Activated CD4-positive, alpha-beta T cell treated with anti-CD3 and anti-CD28 coated beads, Interleukin-2, amount 50 U/mL, for 48 hours (primary cell): ENCODE results near the gene APOC1.
"Not testable (repeated sequence)": the region's sequence is repeated elsewhere in the genome, so short reads cannot be mapped to it uniquely, and the experiment has no call there.

ENCODE experiments used
- DNase-seq, 2 experiments: peaks; one replicate each; pipeline ENCODE4 v3.0.0-alpha.2; 2020

APOC1 gene

DNA sequence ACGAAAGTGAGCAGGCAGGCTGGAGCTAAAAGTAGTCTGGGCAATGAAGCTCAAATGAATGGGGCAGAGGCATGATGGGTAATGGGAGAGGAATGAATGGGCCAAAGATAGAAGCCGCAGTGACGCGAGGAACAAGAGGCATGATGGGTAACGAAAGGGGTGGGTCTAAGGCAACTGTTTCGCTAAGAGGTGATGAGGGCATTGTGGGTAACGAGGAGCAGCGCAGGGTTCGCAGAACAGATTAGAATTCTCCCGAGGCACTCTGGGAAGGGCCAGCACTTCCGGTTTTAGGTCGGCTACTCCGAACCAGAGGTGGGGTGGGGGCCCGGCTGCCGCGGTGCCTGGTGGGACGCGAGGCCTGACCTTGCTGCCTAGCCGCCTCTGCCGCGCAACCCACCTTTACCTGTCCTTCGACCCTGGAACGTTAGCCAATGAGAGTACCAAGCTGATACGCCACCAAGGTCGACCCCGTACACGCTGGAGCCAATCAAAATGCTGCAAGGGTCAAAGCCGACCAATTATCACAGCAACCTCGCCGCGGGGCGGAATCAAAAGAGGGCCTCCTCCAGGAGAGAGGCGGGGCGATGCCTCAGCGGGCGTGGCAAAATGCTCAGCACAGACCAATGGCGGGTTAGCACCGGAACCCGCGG, 23.9 kb upstream of the APOC1 start:
- DNase-seq, result peak; percentile 100

DNA sequence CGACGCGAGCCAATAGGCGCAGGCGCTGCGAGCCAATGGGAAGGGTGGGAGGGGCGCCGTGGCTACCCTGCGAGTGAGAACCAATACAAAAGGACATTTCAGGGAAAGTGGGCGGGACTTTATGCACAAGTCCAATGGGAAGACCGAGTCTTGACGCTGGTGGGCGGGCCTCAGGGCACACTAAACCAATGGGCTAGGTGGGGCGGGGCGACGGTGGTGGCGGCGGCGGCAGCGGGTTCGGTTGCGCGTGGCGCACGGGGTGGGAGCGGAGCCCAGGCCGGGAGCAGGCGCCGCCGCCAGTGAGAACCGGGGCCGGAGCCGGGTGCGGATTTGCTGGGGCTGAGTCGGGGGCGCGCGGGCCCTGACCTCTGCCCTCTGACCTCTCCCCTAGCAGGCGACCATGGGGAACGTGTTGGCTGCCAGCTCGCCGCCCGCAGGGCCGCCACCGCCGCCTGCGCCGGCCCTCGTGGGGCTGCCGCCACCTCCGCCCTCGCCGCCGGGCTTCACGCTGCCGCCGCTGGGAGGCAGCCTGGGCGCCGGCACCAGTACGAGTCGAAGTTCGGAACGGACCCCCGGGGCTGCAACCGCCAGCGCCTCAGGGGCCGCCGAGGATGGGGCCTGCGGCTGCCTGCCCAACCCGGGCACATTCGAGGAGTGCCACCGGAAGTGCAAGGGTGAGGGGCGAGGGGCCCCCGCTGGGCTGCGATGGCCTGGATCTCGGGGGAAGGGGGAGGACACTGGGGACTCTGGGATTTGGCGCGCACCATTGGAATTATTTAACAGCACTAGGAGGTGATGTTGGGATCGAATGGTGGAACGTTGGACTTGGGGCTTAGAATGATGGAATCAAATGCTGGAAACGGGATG, 23.2 kb upstream of the APOC1 start, which contains the start of gene TOMM40:
Gene TOMM40 (plus strand): TSS at position 239 of the 867 bp plus-strand sequence. CDS start 162 bp downstream, at position 401.
- DNase-seq, result peak; percentile 33

DNA sequence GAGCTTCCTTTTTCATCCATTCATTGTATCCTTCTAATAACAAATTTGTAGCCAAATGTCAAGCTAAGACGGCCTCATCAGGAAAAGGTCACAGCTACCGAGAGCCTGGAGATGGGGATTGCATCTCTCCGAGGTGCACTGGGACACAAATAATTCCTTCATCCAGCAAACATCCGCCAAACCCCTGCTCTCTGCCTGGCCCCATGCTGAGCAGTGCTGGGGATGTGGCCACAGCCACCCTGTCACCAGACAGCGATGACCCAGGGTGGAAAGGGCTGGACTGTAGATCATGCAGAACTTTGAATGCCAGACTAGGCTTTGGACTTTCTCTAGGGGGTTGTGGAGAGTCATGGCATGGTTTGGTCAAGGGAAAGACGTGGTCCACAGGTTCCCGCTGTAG, 21.5 kb upstream of the APOC1 start:
- DNase-seq, result no peak

DNA sequence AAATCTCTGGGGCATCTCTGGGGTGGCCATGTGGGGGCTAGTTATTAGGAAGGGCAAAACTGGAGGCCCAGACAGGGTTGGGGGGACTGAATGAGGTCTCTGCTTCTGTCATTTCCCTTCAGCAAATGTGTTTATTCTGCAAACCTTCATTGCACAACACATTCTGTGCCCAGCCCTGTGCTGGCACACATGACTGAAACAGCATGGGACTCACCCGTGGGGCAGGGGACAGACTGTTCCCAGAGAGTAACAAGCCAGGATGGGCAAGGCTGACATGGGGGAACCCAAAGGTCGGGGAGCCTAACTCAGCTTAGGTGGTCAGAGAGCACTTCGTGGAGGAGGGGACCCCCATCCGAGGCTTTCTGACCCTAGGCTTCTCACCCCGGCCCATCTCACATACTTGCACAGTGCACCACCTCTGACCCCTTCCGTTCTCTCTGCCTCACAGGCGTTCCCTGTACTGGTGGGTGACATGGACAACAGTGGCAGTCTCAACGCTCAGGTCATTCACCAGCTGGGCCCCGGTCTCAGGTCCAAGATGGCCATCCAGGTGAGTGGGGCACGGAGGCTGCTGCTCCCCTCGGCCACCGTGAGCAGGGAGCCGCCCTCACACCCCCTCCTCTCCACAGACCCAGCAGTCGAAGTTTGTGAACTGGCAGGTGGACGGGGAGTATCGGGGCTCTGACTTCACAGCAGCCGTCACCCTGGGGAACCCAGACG, 20.9 kb upstream of the APOC1 start:
- no peak for DNase-seq

GRCh38 chr19:44894052-44894400, 20.4 kb upstream of the APOC1 start:
- DNase-seq, result no peak

DNA sequence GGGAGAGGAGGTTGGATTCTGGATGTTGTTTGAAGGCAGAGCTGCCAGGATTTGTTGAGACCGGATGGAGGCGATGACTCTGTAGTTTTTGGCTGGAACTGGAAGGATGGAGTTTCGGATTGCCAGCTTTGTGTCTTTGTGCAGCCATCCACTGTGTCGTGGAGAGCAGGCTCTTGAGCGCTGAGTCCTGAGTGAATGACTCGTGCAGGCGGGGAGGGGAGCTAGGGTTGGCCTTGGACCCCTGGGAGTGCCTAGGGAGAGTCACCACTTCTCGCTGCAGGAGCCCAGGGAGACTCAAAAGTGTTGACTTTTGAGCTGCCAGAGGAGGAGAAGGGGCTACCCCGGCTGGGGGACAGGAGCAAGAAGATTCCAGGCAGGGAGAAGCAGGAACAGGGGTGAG, 19.5 kb upstream of the APOC1 start:
- DNase-seq, result no peak

DNA sequence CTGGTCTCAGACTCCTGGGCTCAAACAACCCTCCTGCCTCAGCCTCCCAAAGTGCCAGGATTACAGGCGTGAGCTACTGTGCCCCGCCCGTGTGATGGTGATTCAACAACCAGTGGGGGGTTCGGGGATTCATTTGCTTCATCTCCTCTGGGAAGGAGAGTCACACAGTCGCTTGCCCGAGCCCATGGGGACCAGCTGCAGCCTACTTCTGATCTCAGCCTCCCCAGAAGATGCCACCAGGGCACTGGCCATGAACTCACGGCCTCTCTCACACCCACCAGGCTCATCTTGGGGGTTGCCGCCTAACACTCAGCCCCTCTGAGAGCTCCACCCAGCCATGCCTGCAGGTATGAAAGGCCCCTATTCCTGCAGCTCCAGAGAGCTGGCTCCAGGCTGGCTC, 16.6 kb upstream of the APOC1 start:
- DNase-seq, result no peak

DNA sequence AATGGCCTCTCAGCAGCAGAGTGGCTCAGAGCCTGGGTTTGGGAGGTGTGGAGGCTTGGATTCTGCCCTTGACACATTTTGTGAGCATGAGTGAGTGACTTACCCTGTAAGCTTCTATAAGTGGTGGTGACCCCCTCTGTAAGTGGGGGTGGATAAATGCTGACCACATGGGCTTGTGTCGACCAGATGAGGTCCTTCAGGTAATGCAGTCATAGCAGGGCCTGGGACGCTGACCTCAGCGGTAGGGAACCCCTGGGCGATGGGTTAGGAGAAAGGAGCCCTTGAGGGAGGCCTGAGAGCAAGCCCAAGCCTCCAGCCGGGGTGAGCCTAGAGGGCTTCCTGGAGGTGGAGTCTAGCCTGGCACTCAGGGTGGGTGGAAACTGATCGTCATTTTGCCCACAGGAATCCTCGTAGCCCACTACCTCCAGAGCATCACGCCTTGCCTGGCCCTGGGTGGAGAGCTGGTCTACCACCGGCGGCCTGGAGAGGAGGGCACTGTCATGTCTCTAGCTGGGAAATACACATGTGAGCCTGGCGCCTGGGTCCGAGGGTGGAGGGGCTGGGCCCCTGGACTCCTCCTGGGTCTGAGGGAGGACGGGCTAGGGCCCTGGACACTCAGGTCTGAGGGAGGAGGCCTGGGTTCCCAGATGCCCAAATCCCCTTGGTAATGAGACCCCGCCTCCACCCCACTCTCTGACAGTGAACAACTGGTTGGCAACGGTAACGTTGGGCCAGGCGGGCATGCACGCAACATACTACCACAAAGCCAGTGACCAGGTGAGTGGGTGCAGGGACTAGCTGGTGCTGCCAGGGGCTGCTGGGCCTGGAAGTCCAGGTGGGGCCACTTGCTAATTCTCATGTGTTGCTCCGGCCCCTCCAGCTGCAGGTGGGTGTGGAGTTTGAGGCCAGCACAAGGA, 13.8 kb upstream of the APOC1 start:
- no peak for DNase-seq

- no peak for DNase-seq
These were observed 11.2 kb upstream of the APOC1 start for GRCh38 chr19:44903216-44903601.

- DNase-seq, result peak; percentile 78 to 82
These were observed 10.6 kb upstream of the APOC1 start for GRCh38 chr19:44903602-44904425.

DNA sequence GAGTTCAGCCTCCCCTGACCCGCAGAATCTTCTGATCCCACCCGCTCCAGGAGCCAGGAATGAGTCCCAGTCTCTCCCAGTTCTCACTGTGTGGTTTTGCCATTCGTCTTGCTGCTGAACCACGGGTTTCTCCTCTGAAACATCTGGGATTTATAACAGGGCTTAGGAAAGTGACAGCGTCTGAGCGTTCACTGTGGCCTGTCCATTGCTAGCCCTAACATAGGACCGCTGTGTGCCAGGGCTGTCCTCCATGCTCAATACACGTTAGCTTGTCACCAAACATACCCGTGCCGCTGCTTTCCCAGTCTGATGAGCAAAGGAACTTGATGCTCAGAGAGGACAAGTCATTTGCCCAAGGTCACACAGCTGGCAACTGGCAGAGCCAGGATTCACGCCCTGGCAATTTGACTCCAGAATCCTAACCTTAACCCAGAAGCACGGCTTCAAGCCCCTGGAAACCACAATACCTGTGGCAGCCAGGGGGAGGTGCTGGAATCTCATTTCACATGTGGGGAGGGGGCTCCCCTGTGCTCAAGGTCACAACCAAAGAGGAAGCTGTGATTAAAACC, 9.9 kb upstream of the APOC1 start:
- DNase-seq, result peak in 1 of 2 experiments; percentile 19

DNA sequence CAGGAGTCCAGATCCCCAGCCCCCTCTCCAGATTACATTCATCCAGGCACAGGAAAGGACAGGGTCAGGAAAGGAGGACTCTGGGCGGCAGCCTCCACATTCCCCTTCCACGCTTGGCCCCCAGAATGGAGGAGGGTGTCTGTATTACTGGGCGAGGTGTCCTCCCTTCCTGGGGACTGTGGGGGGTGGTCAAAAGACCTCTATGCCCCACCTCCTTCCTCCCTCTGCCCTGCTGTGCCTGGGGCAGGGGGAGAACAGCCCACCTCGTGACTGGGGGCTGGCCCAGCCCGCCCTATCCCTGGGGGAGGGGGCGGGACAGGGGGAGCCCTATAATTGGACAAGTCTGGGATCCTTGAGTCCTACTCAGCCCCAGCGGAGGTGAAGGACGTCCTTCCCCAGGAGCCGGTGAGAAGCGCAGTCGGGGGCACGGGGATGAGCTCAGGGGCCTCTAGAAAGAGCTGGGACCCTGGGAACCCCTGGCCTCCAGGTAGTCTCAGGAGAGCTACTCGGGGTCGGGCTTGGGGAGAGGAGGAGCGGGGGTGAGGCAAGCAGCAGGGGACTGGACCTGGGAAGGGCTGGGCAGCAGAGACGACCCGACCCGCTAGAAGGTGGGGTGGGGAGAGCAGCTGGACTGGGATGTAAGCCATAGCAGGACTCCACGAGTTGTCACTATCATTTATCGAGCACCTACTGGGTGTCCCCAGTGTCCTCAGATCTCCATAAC, 8.8 kb upstream of the APOC1 start, which contains the start of gene APOE:
Gene APOE (plus strand): TSS at position 360 of the 724 bp plus-strand sequence. CDS start 829 bp downstream, outside the sequence.
- no peak for DNase-seq

DNA sequence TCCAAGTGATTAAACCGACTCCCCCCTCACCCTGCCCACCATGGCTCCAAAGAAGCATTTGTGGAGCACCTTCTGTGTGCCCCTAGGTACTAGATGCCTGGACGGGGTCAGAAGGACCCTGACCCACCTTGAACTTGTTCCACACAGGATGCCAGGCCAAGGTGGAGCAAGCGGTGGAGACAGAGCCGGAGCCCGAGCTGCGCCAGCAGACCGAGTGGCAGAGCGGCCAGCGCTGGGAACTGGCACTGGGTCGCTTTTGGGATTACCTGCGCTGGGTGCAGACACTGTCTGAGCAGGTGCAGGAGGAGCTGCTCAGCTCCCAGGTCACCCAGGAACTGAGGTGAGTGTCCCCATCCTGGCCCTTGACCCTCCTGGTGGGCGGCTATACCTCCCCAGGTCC, 6.8 kb upstream of the APOC1 start:
- no peak for DNase-seq

DNA sequence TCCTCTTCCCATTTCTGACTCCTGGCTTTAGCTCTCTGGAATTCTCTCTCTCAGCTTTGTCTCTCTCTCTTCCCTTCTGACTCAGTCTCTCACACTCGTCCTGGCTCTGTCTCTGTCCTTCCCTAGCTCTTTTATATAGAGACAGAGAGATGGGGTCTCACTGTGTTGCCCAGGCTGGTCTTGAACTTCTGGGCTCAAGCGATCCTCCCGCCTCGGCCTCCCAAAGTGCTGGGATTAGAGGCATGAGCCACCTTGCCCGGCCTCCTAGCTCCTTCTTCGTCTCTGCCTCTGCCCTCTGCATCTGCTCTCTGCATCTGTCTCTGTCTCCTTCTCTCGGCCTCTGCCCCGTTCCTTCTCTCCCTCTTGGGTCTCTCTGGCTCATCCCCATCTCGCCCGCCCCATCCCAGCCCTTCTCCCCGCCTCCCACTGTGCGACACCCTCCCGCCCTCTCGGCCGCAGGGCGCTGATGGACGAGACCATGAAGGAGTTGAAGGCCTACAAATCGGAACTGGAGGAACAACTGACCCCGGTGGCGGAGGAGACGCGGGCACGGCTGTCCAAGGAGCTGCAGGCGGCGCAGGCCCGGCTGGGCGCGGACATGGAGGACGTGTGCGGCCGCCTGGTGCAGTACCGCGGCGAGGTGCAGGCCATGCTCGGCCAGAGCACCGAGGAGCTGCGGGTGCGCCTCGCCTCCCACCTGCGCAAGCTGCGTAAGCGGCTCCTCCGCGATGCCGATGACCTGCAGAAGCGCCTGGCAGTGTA, 6.2 kb upstream of the APOC1 start:
- no peak for DNase-seq

- no peak for DNase-seq
These were observed 5.6 kb upstream of the APOC1 start for GRCh38 chr19:44908836-44909261.

DNA sequence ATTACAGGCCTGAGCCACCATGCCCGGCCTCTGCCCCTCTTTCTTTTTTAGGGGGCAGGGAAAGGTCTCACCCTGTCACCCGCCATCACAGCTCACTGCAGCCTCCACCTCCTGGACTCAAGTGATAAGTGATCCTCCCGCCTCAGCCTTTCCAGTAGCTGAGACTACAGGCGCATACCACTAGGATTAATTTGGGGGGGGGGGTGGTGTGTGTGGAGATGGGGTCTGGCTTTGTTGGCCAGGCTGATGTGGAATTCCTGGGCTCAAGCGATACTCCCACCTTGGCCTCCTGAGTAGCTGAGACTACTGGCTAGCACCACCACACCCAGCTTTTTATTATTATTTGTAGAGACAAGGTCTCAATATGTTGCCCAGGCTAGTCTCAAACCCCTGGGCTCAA, 4.6 kb upstream of the APOC1 start:
- DNase-seq, result no peak

GRCh38 chr19:44911896-44912295, 2.5 kb upstream of the APOC1 start:
- not testable (repeated sequence) for DNase-seq

GRCh38 chr19:44912854-44913253, 1.6 kb upstream of the APOC1 start:
- DNase-seq, result no peak
